ENCODE data around the gene C1orf159. TPM values are rescaled to one million over a fixed set of nuclear protein-coding genes. Genes with fewer than 3 reads are reported as not detected.

Gene C1orf159
- total RNA-seq, 2 donors from 2014 or later, result 23.1 to 29.5 TPM

DNA sequence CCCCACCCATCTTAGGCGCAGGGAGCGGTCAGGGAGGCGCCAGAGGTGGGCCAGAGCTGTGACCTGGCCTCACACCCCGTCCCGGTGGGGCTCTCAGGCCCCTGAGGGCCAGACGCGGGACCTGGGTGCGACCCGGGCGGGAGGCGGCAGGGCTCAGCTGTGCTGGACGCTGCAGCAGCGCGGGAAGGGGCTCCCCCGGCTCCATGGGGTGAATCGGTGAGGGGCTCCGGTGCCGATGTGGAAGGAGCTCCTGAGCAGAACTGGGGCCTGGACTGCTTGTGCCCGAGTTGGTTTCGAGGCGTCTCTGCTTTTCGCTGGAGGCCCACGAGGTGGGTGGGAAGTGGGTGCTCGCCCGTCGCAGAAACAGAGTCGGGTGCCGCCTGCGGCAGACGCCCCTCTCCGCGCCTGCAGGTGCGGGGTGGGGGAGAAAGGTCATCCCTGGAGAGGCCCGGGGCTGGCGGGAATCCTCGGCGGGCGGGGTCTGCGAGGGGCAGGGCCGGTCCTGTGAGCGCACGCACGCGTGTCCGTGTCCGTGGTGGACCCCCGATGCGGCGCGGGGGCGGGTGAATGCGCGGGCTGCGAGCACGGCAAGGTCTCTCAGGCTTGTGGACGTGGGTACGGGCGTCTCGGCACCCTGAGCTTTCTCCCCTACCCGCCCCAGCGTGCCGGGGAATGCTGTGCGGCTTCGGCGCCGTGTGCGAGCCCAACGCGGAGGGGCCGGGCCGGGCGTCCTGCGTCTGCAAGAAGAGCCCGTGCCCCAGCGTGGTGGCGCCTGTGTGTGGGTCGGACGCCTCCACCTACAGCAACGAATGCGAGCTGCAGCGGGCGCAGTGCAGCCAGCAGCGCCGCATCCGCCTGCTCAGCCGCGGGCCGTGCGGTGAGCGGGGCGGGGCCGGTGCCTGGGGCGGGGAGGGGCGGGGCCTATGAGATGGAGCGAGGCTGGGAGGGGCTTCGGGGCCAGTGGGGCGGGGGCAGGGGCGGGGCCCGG is 75.6 kb downstream of the C1orf159 start:
- Mint-ChIP-seq H3K27me3 (ENCODE audit: insufficient read depth) (peaks cover 55% of the 10 kb centered on the region), H3K36me3 (ENCODE audit: low read depth) (peaks cover 47% of the 10 kb centered on the region), H3K4me3 (peak overlapping the region; percentile 33), H3K9me3 (no peaks in the 10 kb centered on the region), H3K27ac (no peak overlapping the region), H3K4me1 (peaks cover 6% of the 10 kb centered on the region)
- Histone ChIP-seq H3K9ac (ENCODE audit: extremely low read depth, low read length, poor library complexity, severe bottlenecking) (no peak overlapping the region), H3K36me3 (ENCODE audit: control insufficient read depth, insufficient read depth, low read length) (peaks cover 16% of the 10 kb centered on the region), H3K27me3 (ENCODE audit: control insufficient read depth, insufficient read depth, low read length, poor library complexity, severe bottlenecking) (peaks cover 36% of the 10 kb centered on the region), H3K4me1 (ENCODE audit: control insufficient read depth, insufficient read depth, low read length) (no peaks in the 10 kb centered on the region), H3K9me3 (ENCODE audit: control insufficient read depth, low read length) (no peaks in the 10 kb centered on the region), H3K4me3 (ENCODE audit: low read length) (no peak overlapping the region), H3K27ac (ENCODE audit: low read depth, low read length) (no peak overlapping the region)
- DNase-seq, result peak; percentile 97
- TF ChIP-seq, protein P1, sequence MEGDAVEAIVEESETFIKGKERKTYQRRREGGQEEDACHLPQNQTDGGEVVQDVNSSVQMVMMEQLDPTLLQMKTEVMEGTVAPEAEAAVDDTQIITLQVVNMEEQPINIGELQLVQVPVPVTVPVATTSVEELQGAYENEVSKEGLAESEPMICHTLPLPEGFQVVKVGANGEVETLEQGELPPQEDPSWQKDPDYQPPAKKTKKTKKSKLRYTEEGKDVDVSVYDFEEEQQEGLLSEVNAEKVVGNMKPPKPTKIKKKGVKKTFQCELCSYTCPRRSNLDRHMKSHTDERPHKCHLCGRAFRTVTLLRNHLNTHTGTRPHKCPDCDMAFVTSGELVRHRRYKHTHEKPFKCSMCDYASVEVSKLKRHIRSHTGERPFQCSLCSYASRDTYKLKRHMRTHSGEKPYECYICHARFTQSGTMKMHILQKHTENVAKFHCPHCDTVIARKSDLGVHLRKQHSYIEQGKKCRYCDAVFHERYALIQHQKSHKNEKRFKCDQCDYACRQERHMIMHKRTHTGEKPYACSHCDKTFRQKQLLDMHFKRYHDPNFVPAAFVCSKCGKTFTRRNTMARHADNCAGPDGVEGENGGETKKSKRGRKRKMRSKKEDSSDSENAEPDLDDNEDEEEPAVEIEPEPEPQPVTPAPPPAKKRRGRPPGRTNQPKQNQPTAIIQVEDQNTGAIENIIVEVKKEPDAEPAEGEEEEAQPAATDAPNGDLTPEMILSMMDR (conservative IDR thresholded peaks at IDR 0.05), result no peak
- WGBS, 2 experiments (ENCODE audit: insufficient coverage in 1 of 2, insufficient read length in 1 of 2), result 15 to 19% methylated on average over 47 to 94 of the region's 99 CpGs

DNA sequence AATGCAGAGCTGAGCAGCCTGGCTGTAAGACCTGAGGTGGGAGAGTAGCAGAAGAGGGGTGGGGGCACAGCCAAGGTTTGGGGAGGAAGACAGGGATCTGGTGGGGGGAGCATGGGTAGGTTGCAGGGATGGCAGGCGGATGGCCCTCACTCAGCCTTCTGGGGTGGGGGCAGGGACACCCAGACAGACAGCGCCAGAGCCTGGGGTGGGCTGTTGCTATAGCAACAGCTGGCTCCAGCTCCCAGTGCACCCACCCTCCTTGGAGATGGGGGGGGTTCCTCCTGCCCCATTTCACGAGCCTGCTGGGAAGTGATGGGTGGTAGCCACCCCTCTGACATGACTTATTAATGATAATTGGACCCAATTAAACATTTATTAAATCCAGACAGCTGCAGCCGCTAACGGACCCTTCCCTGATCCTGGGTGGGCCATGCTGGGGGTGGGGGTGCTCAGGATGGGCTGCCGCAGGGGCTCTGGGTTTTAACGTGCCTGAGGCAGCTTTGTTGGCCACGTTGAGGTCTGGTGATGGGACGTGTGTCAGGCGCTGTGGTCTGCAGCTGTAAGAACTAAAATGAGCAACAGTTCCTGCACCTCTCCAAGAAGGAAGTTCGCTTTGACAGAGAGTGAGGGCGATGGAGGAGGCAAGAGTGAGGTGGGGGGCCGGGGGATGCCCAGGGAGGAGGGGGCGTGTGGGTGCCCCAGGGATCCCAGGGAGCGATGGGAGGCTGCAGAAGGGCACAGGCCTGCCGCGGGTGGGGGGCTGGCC is 76.6 kb downstream of the C1orf159 start:
- Mint-ChIP-seq H3K4me3 (peak overlapping the region; percentile 33), H3K27me3 (ENCODE audit: insufficient read depth) (peaks cover 60% of the 10 kb centered on the region), H3K4me1 (peaks cover 6% of the 10 kb centered on the region), H3K9me3 (no peaks in the 10 kb centered on the region), H3K27ac (no peak overlapping the region), H3K36me3 (ENCODE audit: low read depth) (peaks cover 43% of the 10 kb centered on the region)
- TF ChIP-seq, protein P1 (conservative IDR thresholded peaks at IDR 0.05), result no peak
- Histone ChIP-seq H3K36me3 (ENCODE audit: control insufficient read depth, insufficient read depth, low read length) (peaks cover 11% of the 10 kb centered on the region), H3K9ac (ENCODE audit: extremely low read depth, low read length, poor library complexity, severe bottlenecking) (no peak overlapping the region), H3K27me3 (ENCODE audit: control insufficient read depth, insufficient read depth, low read length, poor library complexity, severe bottlenecking) (peaks cover 36% of the 10 kb centered on the region), H3K27ac (ENCODE audit: low read depth, low read length) (no peak overlapping the region), H3K4me1 (ENCODE audit: control insufficient read depth, insufficient read depth, low read length) (peaks cover 3% of the 10 kb centered on the region), H3K4me3 (ENCODE audit: low read length) (no peak overlapping the region), H3K9me3 (ENCODE audit: control insufficient read depth, low read length) (no peaks in the 10 kb centered on the region)
- 70 to 71% methylated on average over 5 to 17 of the region's 17 CpGs for WGBS, 2 experiments (ENCODE audit: insufficient coverage in 1 of 2, insufficient read length in 1 of 2)
- DNase-seq, result no peak

DNA sequence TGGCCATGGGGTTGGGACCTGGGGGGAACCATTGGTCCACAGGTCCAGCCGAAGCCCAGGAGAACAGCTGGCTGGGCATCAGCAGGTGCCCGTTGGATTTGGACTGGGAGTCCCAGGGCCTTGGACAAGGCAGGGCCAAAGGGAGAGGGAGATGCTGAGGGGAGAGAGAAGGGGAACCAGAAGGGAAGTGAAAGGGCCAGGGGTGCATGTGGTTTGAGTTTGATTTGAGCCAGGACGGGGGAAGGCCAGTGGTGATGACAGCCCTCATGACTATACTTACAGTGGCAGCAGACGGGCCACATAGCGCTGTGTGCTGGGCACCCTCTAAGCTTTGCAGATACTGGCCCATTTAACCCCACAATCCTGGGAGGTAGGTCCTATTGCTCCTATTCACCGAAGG is 77.2 kb downstream of the C1orf159 start:
- H3K36me3 Mint-ChIP-seq (ENCODE audit: low read depth), result peaks cover 41% of the 10 kb centered on the region
- no peak overlapping the region for H3K27ac ChIP-seq (ENCODE audit: low read depth, low read length)
- H3K4me3 Mint-ChIP-seq, result no peak overlapping the region
- peaks cover 60% of the 10 kb centered on the region for H3K27me3 Mint-ChIP-seq (ENCODE audit: insufficient read depth)
- no peak for DNase-seq
- peaks cover 11% of the 10 kb centered on the region for H3K36me3 ChIP-seq (ENCODE audit: control insufficient read depth, insufficient read depth, low read length)
- H3K9me3 ChIP-seq (ENCODE audit: control insufficient read depth, low read length), result no peaks in the 10 kb centered on the region
- H3K4me3 ChIP-seq (ENCODE audit: low read length), result no peak overlapping the region
- TF ChIP-seq, protein P1 (conservative IDR thresholded peaks at IDR 0.05), result no peak
- peaks cover 36% of the 10 kb centered on the region for H3K27me3 ChIP-seq (ENCODE audit: control insufficient read depth, insufficient read depth, low read length, poor library complexity, severe bottlenecking)
- H3K4me1 Mint-ChIP-seq, result peaks cover 6% of the 10 kb centered on the region
- WGBS, 2 experiments (ENCODE audit: insufficient coverage in 1 of 2, insufficient read length in 1 of 2), result 93 to 100% methylated on average over 5 to 6 of the region's 6 CpGs
- no peaks in the 10 kb centered on the region for H3K9me3 Mint-ChIP-seq
- no peak overlapping the region for H3K27ac Mint-ChIP-seq
- H3K4me1 ChIP-seq (ENCODE audit: control insufficient read depth, insufficient read depth, low read length), result peaks cover 6% of the 10 kb centered on the region
- no peak overlapping the region for H3K9ac ChIP-seq (ENCODE audit: extremely low read depth, low read length, poor library complexity, severe bottlenecking)
